Measurements from ENCODE around the gene LIN28A.
"Not testable (repeated sequence)": the region's sequence is repeated elsewhere in the genome, so short reads cannot be mapped to it uniquely, and the experiment has no call there.

The LIN28A gene

GRCh38 chr1:26367441-26367840 lies 43.2 kb upstream of the LIN28A start:
- Histone ChIP-seq H3K9me3 (no peaks in the 10 kb centered on the region), H3K4me3 (ENCODE audit: low read depth in 1 of 2, low read length in 1 of 2) (no peak overlapping the region), H3K36me3 (no peaks in the 10 kb centered on the region), H3K27ac (no peak overlapping the region), H3K4me1 (ENCODE audit: control insufficient read depth in 1 of 2, insufficient read depth in 1 of 2, low read depth in 1 of 2, low read length in 1 of 2) (peaks cover 4 to 17% of the 10 kb centered on the region in 2 experiments), H3K27me3 (peaks cover 33% of the 10 kb centered on the region)
- TF ChIP-seq CTCF (IDR thresholded peaks at IDR 0.05): no peak

- Histone ChIP-seq H3K36me3 (no peaks in the 10 kb centered on the region), H3K4me3 (ENCODE audit: low read depth in 1 of 2, low read length in 1 of 2) (no peak overlapping the region), H3K27ac (no peak overlapping the region), H3K9me3 (no peaks in the 10 kb centered on the region), H3K4me1 (ENCODE audit: control insufficient read depth in 1 of 2, insufficient read depth in 1 of 2, low read depth in 1 of 2, low read length in 1 of 2) (peaks cover 4 to 17% of the 10 kb centered on the region in 2 experiments), H3K27me3 (peaks cover 31% of the 10 kb centered on the region)
- TF ChIP-seq CTCF (IDR thresholded peaks at IDR 0.05): no peak
Measured at GRCh38 chr1:26368006-26368405, 42.6 kb upstream of the LIN28A start.

GRCh38 chr1:26368486-26368885 lies 42.1 kb upstream of the LIN28A start:
- H3K9me3 ChIP-seq: no peaks in the 10 kb centered on the region
- peaks cover 4 to 17% of the 10 kb centered on the region in 2 experiments for H3K4me1 ChIP-seq (ENCODE audit: control insufficient read depth in 1 of 2, insufficient read depth in 1 of 2, low read depth in 1 of 2, low read length in 1 of 2)
- peaks cover 31% of the 10 kb centered on the region for H3K27me3 ChIP-seq
- H3K36me3 ChIP-seq: no peaks in the 10 kb centered on the region
- no peak overlapping the region for H3K4me3 ChIP-seq (ENCODE audit: low read depth in 1 of 2, low read length in 1 of 2)
- TF ChIP-seq CTCF (IDR thresholded peaks at IDR 0.05): no peak
- no peak overlapping the region for H3K27ac ChIP-seq

GRCh38 chr1:26370591-26371382 lies 39.8 kb upstream of the LIN28A start:
- Histone ChIP-seq H3K36me3 (no peaks in the 10 kb centered on the region), H3K27ac (no peak overlapping the region), H3K27me3 (peaks cover 13% of the 10 kb centered on the region), H3K4me1 (ENCODE audit: control insufficient read depth in 1 of 2, insufficient read depth in 1 of 2, low read depth in 1 of 2, low read length in 1 of 2) (peaks cover 4 to 22% of the 10 kb centered on the region in 2 experiments), H3K9me3 (no peaks in the 10 kb centered on the region), H3K4me3 (ENCODE audit: low read depth in 1 of 2, low read length in 1 of 2) (no peak overlapping the region)
- TF ChIP-seq CTCF (IDR thresholded peaks at IDR 0.05): no peak

GRCh38 chr1:26372039-26372438 lies 38.6 kb upstream of the LIN28A start:
- H3K27ac ChIP-seq: no peak overlapping the region
- peaks cover 4 to 22% of the 10 kb centered on the region in 2 experiments for H3K4me1 ChIP-seq (ENCODE audit: control insufficient read depth in 1 of 2, insufficient read depth in 1 of 2, low read depth in 1 of 2, low read length in 1 of 2)

GRCh38 chr1:26372611-26373010 lies 38.0 kb upstream of the LIN28A start, which contains the start of gene ZNF683:
Gene ZNF683 (minus strand): TSS chr1:26372750. CDS start chr1:26368571, 4,179 bp downstream.
- H3K36me3 ChIP-seq; H3K4me3 ChIP-seq (ENCODE audit: low read depth in 1 of 2, low read length in 1 of 2); H3K9me3 ChIP-seq; H3K27ac ChIP-seq: not testable (repeated sequence)
- peaks cover 11% of the 10 kb centered on the region for H3K27me3 ChIP-seq
- peaks cover 4 to 22% of the 10 kb centered on the region in 2 experiments for H3K4me1 ChIP-seq (ENCODE audit: control insufficient read depth in 1 of 2, insufficient read depth in 1 of 2, low read depth in 1 of 2, low read length in 1 of 2)

More at GRCh38 chr1:26372039-26372438, 38.6 kb upstream of the LIN28A start:
- Histone ChIP-seq H3K27me3 (peaks cover 11% of the 10 kb centered on the region), H3K9me3 (no peaks in the 10 kb centered on the region), H3K4me3 (ENCODE audit: low read depth in 1 of 2, low read length in 1 of 2) (no peak overlapping the region), H3K36me3 (no peaks in the 10 kb centered on the region)
- no peak for TF ChIP-seq CTCF (IDR thresholded peaks at IDR 0.05)

Data from neutrophil (primary cell).